ENCODE data around the gene TUBB. TPM values are rescaled to one million over a fixed set of nuclear protein-coding genes. Genes with fewer than 3 reads are reported as not detected.
A peak's percentile ranks its signal among the peaks of the same experiment; 100 is the strongest.

The TUBB gene
- total and polyA plus RNA-seq, 9 of the 15 experiments (the other 6 are each of a cell fraction or from before 2014, with no cell fraction given) = 971 to 2,870 (median 1,478) TPM

- CTCF ChIA-PET (ENCODE audit: low intra/inter-chr PET ratio) = no interaction called here
These were observed 30.2 kb upstream of the TUBB start for GRCh38 chr6:30689985-30690384.

More at GRCh38 chr6:30689985-30690384, 30.2 kb upstream of the TUBB start:
- no peaks in the 10 kb centered on the region for H3K9me1 ChIP-seq (ENCODE audit: control insufficient read depth, insufficient read depth, low read length)
- H3K27ac ChIP-seq (ENCODE audit: extremely low read depth, low read depth, low read length) = peak overlapping the region; percentile 66
- H3K79me2 ChIP-seq (ENCODE audit: control insufficient read depth, insufficient read depth, low read length) = peaks cover 51% of the 10 kb centered on the region
- H3K9me3 ChIP-seq (replicated peaks; ENCODE audit: control insufficient read depth, insufficient read depth, low read depth, low read length) = no peaks in the 10 kb centered on the region
- DNase-seq (ENCODE audit: extremely low read depth in 1 of 4, low spot score in 3 of 4) (no peak), ATAC-seq (no peak), FAIRE-seq (no peak)
- WGBS (ENCODE audit: insufficient coverage, low coverage, missing lambda C conversion rate) = 9% methylated on average over 4 of the region's 4 CpGs
- peaks cover 40 to 61% of the 10 kb centered on the region in 2 experiments for H3K4me1 ChIP-seq (replicated peaks in 1 of 2; ENCODE audit: control insufficient read depth in 2 of 2, insufficient read depth in 2 of 2, low read length in 2 of 2)
- intact Hi-C loops (cut with micrococcal nuclease) = loop anchor here (10.0 kb wide), 1 partner anchor 125 kb away; no protein-coding TSS in a partner anchor
- H3K27me3 ChIP-seq (ENCODE audit: control insufficient read depth in 2 of 2, insufficient read depth in 2 of 2, low read length in 2 of 2) = no peaks in the 10 kb centered on the region
- in situ Hi-C loops (cut with MboI) = no loop called here
- TF ChIP-seq RUNX1 (IDR thresholded peaks at IDR 0.05; ENCODE audit: low read depth) (0 out of 2 replicates have a peak, but pooled peaks have one; percentile 25), CBFB (CRISPR knock-in tag; IDR thresholded peaks at IDR 0.05) (0 out of 2 replicates have a peak, but pooled peaks have one; percentile 60), ZC3H4 (CRISPR knock-in tag; IDR thresholded peaks at IDR 0.05; ENCODE audit: borderline replicate concordance) (0 out of 2 replicates have a peak, but pooled peaks have one; percentile 21), ID3 (CRISPR knock-in tag; IDR thresholded peaks at IDR 0.05) (no peak), ID3 (tag; IDR thresholded peaks at IDR 0.05) (peak; percentile 43; the same call in 1 of the 2 replicates), CHD1 (IDR thresholded peaks at IDR 0.05; ENCODE audit: low read length) (peak; percentile 1), ARID4B (CRISPR knock-in tag; IDR thresholded peaks at IDR 0.05) (peak; percentile 42; the same call in 1 of the 2 replicates), E2F5 (CRISPR knock-in tag; IDR thresholded peaks at IDR 0.05) (0 out of 2 replicates have a peak, but pooled peaks have one; percentile 22), HNRNPH1 (optimal IDR thresholded peaks at IDR 0.05; ENCODE audit: low read depth, low read length) (no peak), ZNF12 (CRISPR knock-in tag; IDR thresholded peaks at IDR 0.05) (peak; percentile 23; the same call in 1 of the 2 replicates), ZNF75A (CRISPR knock-in tag; IDR thresholded peaks at IDR 0.05) (no peak), PKNOX1 (IDR thresholded peaks at IDR 0.05) (no peak), ZNF77 (CRISPR knock-in tag; IDR thresholded peaks at IDR 0.05) (0 out of 2 replicates have a peak, but pooled peaks have one; percentile 29), ZFX (CRISPR knock-in tag; IDR thresholded peaks at IDR 0.05) (peak; percentile 29; the same call in 1 of the 2 replicates)
- peak overlapping the region; percentile 99 for H2AFZ ChIP-seq (ENCODE audit: low read depth, low read length)
- H4K20me1 ChIP-seq (replicated peaks; ENCODE audit: control insufficient read depth, insufficient read depth, low read length) = no peaks in the 10 kb centered on the region
- peaks cover 8% of the 10 kb centered on the region; the same call in 2 of the 3 replicates for H3K36me3 ChIP-seq (ENCODE audit: control insufficient read depth, insufficient read depth, low read length)
- peak overlapping the region; percentile 71 for H3K4me3 ChIP-seq
- POLR2A ChIA-PET = interaction anchor here (0.7 to 23.5 kb wide), 8 partner anchors 8 to 75 kb away, joined by 3 to 524 read pairs (median 4); partner anchors contain the start of genes MDC1 and TUBB
- H3K9ac ChIP-seq (ENCODE audit: insufficient read depth in 1 of 2, low read depth in 2 of 2, low read length in 2 of 2) = peak overlapping the region; percentile 74 to 92
- BruUV-seq (replicated peaks) = no TSS peak
- H3K4me2 ChIP-seq (ENCODE audit: insufficient read depth, low read length) = peak overlapping the region; percentile 95

Data from K562 (cell line).